OCI-LY1 (cell line): ENCODE results near the gene PHF8.

Experiments used
- EZH2 ChIP-seq: fragments of 200-600 bp; sonication (generic), shearing (Covaris generic); IDR thresholded peaks from 2 replicates; pipeline ENCODE4 v1.8.0; 2017; ENCODE audit warnings: borderline replicate concordance, mixed run types, mild to moderate bottlenecking, antibody characterized with exemption, low read length, moderate library complexity, mixed read lengths
- TF ChIP-seq, protein P1 (sequence below): fragments of 200-600 bp; sonication (generic), shearing (Covaris generic); IDR thresholded peaks from 2 replicates; pipeline ENCODE4 v1.5.1; 2017; ENCODE audit warnings: mild to moderate bottlenecking, antibody characterized with exemption, low read length, moderate library complexity, mixed read lengths

- TF ChIP-seq, protein P1, sequence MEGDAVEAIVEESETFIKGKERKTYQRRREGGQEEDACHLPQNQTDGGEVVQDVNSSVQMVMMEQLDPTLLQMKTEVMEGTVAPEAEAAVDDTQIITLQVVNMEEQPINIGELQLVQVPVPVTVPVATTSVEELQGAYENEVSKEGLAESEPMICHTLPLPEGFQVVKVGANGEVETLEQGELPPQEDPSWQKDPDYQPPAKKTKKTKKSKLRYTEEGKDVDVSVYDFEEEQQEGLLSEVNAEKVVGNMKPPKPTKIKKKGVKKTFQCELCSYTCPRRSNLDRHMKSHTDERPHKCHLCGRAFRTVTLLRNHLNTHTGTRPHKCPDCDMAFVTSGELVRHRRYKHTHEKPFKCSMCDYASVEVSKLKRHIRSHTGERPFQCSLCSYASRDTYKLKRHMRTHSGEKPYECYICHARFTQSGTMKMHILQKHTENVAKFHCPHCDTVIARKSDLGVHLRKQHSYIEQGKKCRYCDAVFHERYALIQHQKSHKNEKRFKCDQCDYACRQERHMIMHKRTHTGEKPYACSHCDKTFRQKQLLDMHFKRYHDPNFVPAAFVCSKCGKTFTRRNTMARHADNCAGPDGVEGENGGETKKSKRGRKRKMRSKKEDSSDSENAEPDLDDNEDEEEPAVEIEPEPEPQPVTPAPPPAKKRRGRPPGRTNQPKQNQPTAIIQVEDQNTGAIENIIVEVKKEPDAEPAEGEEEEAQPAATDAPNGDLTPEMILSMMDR = no peak
- no peak for TF ChIP-seq EZH2
Observed at GRCh38 chrX:53984895-53985294, 59.4 kb downstream of the PHF8 start.
